GF-D8 (cell line): Measurements from ENCODE around the gene HDAC4.

ENCODE experiments used
- DNase-seq: peaks from one replicate; lab custom pipeline; 2025; lab: John Stamatoyannopoulos, UW

The HDAC4 gene

DNA sequence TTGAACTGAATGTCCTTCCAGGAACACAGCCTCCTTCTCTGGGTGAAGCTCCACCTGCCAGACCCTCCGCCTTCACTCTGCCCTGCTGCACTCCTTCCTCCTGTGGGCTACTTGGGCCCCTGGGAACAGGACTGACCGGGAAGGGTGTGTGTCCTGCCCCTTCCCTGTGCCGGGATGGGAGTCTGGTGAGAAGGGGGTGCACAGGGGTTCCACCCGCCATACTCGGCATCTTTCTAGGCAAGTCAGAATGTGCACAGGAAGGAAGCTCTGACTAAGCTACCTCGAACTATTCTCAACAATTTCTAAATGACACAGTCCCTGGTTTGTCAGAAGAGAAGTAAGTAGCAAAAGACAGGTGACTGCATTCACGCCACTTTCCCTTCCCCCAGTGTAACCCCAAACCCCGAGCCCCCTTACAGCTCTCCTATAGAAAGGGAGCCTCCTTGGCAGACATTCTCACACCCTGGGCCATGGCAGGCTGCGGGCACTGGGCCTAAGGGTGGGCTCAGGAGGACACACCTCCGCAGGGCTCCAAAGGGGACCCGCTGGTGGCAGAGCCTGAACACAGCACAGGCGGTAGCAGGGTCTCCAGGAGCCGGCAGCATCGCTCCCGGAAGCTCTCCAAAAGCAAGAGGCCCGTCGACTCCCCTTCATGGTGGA, 184.1 kb downstream of the HDAC4 start:
- peak; percentile 18 for DNase-seq

DNA sequence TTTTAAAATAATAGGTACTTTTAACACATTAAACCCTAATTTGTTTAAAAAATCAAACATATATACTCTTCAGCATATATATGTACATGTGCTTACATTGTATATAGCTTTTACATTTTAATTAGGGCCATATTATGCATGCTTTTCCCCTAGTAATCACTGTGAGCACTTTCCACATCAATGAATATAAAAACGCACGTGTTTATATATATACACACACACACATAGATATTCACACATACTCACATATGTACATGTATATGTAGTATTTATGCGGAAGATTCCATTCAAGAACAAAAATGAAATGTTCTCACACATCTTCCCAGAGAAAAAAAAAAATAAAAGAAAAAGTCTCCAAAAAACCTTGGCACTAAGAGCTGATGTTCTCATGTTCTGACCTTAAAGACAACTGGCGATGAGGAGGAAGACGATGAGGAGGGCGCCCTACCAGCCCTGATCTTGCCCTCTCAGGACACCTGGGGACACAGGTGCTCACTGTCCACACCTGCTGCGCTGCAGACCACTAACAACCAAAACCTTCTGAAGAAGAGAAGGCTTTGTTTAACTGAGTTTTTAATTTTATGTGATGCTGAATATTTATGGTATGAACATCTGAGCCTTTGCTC, 184.7 kb downstream of the HDAC4 start:
- no peak for DNase-seq

DNA sequence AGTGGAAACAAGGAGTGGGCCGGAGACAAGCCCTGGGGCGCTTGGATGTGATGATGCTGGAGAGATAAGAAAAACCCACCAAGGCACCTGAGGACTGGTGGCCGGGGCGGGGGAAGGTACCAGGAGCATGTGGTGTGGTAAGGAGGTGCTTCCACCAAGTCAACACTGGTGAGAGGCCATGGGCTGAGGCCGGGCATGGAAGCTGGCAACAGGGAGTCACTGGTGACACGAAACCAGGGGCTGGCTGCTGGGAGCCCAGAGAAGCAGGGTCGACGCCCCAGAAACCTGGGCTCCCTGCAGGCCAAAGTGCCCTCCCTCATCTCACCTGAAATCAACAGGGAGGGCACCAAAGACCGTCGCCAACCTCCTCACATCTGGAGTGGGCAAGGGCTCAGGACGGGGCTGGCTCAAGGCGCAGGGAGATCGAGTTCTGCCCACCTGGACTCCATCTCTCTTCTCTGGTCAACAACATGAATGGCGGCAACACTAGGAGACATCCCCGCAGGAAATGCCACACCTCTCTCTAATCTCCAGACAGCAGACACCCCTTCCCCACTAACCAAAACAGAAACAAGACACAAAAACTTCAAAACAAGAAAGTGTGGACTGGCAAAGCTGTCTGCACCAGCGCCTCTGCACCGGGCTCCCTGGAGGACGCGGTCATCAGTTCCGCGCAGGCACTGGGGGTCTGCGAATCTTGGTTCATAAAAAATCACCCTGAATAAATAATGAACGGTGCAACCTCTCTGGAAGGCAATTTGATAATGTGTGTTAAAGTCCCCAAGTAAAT, 185.5 kb downstream of the HDAC4 start:
- no peak for DNase-seq

DNA sequence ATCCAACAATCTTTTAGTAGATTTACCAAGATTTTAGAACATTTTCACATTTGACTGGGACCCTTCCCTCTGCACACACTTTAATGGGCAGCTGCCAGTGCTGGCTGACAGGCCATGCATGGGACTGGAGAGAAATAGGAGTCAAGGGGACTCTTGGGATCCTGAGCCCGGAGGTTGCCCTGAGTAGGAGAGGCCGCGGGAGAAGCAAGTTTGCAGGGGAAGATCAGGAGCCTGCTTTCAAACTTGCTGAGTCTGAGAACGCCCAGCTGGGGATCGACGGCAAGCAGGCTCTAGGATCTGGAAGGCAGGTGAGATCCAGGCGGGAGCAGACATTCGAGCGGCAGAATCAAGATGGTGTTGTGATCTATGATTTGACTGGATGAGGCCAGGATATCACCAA, 186.1 kb downstream of the HDAC4 start:
- DNase-seq: no peak

DNA sequence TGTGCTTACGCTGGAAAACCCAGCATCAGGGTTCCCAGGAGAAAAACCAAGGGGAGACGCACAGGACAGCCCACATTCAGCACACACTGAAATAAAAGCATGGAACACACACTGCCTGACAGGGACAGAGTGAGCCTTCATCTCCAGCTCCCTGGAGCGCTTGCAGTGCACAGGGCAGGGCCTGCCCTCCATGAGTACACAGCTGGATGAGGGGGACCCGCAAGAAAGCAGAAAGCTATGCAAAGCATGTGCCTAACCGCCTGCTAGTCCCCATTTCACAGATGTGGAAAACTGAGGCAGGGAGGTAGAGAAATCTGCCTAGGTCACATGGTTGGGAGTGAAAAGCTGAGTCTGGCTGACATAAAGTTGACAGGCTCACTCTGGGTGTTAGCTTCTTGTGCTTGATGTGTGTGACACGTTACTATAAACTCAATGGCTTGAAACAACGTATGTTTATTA, 187.1 kb downstream of the HDAC4 start:
- no peak for DNase-seq

DNA sequence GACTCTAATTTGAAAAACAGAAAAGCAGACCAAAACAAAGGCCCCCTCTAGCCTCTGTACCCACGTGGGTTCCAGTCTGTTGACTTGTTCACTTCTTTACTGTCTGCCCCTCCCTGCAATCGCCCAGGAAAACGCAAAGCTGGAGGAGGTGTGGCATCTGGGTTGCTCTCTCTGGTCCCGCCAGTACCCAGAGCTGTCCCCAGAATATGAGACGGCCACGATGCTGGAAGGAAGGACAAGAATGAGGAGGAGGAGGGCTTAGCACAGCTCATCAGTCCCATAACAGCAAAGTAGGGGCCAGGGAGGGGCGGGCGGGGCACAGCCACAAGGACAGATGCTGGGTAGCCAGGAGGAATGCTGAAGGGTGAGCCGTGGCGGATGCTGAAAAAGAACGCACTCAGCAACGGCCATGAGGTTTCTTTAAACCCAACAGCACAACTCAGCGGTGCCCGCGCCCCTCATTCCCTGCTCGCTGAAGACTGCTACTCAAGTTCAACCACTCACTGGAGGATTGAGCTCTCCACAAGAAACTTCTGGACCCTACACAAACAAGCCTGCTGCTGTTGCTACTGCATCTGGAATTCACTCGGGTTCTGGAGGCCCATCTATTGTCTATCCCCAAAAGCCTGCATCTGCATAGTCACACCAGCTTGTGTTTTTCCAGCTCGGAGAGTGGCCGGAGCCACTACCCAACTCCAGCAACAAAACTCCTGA, 187.7 kb downstream of the HDAC4 start:
- DNase-seq: no peak

DNA sequence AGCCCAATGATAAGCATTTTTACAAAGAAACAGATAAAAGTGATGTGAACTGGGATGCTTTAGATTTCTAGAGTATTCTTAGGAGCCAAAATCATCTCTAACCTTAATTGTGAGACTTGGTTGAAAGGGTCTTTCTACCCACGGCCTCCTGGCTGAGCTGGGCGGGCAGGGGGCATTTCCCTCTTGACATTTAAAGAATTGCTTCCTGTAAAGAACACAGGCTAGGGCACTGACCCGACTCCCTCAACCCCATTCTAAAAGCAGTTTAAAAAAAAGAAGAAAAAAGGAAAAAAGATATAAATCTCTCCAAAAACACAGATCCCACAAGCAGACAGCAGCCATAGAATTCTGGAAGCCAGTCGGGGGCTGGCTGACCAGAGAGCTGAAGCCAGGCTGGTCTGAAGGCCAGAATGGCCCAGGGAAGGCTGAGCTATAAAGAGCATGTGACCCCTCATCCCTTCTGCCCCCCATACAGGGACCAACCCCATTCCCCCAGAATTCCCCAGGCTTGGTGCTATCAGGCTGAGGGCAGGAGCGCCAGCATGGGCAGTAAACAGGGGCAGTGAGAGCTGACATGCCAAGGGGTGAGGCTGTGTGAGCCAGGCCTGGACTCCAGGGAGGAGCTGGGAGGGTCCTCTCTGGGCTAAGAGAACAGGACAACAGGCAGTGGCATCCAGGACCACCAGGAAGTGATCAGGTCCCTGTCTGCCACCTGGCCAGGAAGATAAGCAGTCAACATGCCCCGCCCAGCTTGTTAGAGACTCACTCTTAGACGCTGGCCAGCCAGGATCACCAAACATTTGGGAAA, 188.5 kb downstream of the HDAC4 start:
- no peak for DNase-seq

DNA sequence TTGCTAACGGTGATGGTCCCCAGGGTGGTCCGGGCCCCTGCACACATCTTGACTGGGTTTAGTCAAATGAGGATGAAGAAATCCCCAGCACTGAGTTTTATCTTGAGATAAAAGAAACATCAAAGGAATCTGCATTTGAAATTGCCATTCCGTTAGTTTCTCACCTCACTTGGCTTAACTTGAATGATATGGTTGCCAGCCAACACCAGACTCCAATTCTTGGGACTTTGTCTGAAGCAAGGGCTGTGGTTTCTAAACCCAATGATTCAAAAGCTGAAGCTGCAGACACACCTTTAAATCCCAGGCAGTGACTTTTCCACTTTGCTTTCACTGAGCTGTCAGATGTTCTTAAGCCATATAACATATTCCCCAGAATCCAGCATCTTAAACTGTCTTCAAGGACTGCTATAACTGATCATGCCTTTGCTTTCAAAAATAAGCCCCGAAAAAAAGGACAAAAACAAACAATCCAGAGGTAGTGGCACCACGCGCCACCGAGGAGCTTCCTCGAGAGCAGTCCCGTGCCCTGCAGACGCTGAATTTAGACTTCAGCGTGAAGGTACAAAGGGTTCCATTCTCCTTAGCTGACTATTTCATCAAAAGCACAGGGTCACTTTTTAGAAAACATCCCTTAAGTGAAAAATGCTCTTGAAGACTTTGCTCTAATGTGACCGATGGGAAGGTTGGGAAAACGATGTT, 189.3 kb downstream of the HDAC4 start:
- DNase-seq: no peak

DNA sequence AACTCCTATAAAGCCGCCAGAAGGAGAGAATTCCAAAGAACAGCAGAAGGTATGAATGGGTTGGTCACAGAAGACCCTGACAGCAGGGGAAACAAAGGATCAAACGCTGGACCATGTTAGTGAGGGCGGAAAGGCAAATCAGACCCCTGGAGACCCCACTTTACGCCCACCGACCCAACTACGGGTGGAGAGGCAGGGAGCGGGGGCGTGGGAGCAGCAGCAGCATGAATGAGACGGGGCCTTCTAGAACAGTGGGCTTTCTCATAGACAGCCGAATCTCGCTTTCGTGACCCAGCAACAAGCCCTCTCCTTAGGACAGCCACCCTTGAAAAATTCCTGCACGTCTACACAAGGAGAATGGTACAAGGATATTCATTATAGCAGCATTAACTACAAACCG, 191.0 kb downstream of the HDAC4 start:
- no peak for DNase-seq

DNA sequence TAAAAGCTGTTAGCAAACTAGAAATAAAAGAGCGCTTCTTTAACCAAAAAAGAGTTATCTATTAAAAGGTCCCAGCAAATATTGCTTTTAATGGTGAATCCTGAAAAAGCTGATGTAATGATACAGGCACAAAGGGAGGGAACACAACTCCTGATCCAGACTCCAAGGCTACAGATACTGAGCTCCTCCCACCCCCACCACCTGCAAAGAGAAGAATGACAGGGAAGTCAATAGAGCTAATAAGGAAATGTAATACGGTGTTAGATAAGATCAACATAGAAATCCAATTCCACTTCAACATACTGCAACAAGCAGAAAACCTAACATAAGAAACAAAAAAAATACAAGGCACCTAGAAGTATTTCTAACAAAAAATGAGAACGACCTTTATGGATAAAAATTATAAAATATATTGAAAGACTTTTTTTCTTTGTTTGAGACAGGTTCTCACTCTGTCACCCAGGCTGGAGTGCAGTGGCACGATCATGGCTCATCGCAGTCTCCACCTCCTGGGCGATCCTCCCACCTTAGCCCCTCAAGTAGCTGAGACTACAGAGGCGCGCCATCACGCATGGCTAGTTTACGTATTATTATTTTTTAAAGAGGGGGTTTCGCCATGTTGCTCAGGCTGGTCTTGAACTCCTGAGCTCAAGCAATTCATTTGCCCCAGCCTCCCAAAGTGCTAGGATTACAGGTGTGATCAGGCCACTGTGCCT, 192.2 kb downstream of the HDAC4 start:
- DNase-seq: no peak

DNA sequence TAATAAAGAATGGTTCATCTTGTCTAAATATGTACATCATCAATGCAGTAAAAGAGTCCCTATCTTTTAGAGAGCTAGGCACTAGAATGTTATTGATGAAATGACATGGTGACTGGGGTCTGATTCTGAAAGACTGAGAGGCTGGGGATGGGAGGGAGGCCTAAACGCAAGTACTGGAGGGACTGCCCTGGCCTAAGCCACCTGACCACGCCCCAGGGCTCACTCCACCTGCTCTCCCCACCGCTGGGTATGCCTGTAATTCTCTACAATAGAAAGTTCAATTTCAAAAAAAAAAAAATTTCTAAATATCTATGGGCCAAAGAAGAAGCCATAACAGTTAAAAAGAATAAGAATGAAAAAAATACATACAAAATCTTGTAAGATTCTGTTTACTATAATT, 194.0 kb downstream of the HDAC4 start:
- no peak for DNase-seq

DNA sequence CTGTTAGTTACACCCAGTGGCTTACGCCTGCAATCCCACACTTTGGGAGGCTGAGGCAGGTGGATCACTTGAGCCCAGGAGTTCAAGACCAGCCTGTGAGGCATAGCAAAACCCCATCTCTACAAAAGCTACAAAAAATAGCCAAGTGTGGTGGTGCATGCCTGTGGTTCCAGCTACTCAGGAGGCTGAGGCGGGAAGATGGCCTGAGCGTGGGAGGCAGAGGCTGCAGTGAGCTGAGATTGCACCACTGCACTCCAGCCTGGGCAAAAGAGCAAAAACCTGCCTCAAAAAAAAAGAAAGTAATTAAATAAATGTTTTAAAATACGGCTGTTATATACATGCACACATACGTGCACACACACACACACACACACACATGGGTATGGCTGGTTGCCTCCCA, 194.8 kb downstream of the HDAC4 start:
- DNase-seq: no peak

DNA sequence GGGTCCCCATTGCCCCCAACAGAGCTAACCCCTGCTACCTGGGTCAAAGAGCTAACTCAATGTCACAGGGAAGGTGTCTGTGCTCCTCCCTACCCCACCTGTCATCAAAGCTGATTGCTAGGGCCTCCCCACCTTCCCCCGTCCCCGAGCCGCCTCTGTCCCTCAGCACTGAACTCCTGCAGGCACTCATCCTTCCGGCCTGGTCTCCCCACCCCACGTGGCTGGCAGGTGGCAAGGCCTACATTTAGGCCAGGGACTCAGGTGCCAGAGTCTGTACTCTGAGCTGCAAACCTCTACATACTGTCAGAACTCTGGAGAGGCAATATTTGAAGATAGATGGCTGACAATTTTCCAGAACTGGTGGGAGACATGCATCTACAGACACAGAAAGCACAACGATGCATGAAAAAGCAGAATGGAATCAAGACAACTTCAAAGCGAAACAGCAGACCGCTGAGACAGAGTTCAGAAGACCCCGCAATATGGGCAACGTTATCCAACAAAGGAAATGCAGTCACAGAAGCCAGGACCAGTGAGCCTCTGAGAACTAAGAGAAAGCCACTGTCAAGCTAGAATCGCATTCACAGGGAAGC, 195.8 kb downstream of the HDAC4 start:
- DNase-seq: no peak

DNA sequence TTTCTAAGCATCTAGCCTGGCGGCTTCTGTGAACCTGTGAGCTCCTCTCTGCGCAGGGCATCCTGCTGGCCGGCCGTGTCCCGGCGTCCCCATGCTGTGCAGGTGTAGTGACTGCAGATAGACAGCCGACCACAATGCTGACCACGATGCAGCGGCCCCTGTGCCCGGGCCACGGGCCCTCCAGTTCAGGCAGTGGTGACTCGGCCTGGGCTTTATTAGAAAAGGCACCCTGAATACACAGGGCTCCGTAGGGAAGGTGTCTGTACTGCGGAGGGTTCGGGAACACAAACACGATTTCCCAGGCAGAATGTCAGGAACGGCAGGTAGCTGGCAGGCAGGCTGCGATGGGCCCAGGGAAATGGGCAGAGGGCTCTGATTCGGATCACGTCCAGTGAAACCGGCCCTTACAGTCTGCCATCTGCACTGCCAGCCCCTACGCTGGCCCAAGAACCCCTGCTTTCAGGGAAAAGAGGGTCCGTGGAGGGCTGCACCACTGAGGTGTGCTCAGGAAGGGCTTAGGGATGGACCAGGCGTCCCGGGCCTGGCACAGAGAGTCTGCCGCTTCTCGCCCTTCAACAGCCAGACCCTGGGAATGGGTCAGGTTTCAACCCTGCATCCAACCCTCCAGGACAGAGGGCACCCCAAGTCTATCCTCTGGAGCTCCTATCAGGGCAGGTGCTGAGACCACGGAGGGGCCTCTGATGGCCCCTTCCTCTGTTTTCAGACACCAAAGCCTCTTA, 196.5 kb downstream of the HDAC4 start:
- DNase-seq: no peak

DNA sequence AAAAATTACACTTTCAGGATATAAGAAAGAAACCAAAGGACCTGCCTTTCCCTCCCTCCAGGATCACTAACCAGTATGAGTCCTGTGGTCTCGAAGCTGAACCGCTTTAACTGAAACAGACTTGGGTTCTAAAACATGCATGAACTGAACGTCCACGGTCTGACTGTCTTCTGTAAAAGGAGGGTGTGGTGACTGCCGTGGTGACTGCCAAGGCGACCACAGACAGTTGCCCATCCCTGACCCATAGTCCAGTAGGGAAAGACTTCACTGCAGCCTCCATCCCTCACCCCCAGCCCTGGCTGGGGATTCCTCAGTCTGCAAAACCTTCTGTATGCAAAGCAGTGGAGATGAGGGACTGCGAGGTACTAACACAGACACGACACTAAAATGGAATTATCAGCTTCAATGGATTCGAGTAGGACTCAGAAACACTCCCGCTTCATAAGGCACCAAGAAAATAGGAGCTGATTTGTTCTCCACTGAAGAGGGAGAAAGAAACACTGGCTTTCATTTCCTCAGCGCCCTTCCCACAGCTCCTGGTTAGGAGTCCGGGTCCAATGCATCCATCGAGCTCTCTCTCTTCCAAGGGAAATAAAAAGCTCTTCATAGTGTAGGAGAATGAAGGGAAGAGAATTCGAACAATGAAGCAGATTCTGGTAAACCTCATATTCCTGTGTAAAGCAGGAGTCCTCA, 197.2 kb downstream of the HDAC4 start:
- no peak for DNase-seq

DNA sequence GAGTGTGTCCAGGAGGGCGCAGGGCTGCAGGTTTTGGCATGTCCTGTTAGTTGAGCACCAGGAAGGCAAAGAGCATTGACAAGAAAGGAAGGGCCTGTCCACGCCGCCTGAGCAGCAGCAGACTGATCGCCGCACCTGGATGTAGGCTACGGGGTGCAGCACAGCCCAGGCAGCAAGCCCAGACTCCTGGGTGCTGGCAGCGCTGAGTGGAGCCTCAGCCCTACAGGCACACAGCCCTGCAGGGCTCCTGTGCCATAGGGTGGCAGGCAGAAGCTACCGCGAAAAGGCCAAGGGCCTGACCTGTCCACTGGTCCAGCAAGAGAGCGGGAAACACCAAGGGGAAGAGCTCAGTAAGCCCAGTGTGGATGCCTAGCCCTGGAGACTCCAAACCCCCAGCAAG, 198.0 kb downstream of the HDAC4 start:
- no peak for DNase-seq

DNA sequence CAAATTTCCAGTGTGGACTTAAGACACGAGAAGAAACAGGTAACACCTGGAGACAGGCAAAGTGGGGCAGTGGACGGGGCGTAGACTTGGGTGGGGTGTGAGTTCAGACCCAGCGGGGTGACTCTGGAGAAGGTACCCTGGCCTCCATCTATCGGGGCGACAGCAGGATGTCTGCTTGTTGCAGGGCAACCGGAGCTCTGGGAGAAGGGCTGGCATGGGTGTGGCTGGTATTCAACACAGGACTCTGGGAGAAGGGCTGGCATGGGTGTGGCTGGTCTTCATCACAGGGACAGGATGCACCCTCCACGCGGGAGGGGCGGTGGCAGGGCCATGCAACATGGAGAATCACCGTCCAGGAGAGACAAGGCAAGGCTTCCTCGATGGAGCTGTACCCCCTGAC, 198.5 kb downstream of the HDAC4 start:
- DNase-seq: no peak

DNA sequence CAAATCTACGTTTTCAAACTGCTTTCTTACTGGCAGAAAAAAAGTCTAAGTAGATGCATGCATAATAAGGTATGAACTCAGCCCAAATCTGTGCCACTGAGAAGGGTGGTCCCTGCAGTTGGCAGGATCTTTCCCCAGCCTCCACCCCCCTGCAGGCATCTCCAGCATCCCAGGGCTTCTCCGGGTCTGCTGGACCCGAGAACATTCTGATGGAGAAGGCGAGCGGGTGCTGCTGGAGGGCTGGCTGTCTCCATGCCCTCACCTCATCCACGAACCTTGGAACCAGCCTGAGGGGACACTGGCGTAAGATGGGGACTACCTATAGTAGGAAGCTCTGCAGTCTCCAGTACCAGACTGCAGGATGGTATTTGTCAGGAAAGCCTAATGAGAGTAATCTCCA, 198.9 kb downstream of the HDAC4 start:
- no peak for DNase-seq

DNA sequence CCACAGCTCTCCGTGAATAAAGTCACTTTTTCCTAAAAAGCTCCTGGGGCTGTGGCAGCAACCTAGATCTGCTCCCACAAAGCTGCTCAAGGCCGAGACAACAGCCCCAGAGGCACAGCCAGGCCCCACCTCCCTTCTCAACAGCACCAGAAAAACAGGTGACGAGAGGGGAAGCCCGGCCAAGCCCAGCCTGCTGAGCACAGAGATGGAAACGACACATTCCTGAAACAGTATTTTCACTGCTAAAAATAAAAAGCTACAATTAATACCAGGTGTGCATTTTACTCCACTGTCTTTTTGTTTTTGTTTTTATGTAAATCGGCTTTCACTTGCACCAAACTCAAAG, 199.3 kb downstream of the HDAC4 start:
- no peak for DNase-seq
